ENCODE measurements around the gene DHX8.

Gene DHX8

GRCh38 chr17:43528319-43528987 is 44.7 kb downstream of the DHX8 start:
- no peak overlapping the region for H3K4me3 ChIP-seq (ENCODE audit: low read depth, low read length)
- TF ChIP-seq CTCF (IDR thresholded peaks at IDR 0.05; ENCODE audit: insufficient read depth, low read depth, low read length, missing control alignments) = no peak
- DNase-seq (ENCODE audit: low read depth) = no peak

DNA sequence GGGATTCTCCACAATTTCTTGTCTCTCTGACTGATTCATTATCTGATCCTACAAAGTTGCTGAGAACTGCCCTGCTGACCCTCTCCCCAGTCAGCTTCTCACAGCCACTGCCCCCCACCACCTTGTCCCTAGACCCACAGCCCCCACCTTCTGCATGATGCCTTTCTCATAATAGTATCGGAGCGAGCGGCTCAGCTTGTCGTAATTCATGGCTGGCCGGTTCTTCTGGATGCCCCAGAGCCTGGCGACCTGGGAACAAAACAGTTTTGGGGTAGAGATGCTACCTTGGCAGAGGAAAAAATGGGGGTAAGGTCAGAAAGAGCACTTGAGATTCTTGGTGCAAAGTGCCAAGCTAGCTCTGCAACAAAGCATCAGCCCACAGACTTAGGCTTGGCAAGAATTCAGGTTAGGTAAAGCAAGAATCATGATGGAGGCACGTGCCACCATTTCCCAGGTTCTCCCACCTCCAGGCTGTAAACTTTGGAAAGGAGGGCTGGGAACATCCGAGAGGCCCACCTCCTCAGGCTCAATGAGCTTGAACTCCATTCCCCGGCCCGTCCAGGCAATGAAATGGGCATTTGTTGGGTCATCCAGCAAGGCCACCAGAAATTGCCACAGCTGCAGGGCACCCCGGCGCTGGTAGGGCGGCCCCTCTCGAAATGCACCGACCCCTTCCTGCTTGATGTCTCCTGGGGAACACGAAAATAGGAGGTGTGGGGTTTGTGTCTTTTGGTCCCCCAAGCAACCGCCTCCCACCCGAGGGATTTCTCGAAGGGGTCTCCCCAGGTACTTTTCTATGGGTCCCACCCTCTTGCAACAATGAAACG is 45.4 kb downstream of the DHX8 start:
- no peak for TF ChIP-seq CTCF (IDR thresholded peaks at IDR 0.05; ENCODE audit: insufficient read depth, low read depth, low read length, missing control alignments)

DNA sequence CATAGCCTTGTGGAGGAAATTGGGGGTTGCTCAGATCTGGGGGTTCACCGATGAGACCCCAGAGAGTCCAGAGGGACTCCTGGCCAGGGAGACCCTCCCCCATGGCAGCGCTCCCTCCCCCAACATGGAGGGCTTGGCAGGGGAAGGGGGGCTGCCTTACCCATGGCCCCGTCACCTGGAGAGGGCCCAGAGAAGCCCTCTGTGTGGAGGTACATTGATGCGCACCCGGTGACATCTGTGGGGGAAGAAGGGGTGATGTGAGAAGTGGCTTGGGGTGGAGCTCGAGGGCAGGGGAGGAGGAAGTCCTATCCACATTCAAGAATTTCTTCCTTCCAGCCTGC is 46.1 kb downstream of the DHX8 start:
- DNase-seq (ENCODE audit: low read depth) = no peak
- no peak for TF ChIP-seq CTCF (IDR thresholded peaks at IDR 0.05; ENCODE audit: insufficient read depth, low read depth, low read length, missing control alignments)
- H3K4me3 ChIP-seq (ENCODE audit: low read depth, low read length) = no peak overlapping the region

More for the DNA sequence above, 45.4 kb downstream of the DHX8 start:
- no peak for DNase-seq (ENCODE audit: low read depth)
- no peak overlapping the region for H3K4me3 ChIP-seq (ENCODE audit: low read depth, low read length)

DNA sequence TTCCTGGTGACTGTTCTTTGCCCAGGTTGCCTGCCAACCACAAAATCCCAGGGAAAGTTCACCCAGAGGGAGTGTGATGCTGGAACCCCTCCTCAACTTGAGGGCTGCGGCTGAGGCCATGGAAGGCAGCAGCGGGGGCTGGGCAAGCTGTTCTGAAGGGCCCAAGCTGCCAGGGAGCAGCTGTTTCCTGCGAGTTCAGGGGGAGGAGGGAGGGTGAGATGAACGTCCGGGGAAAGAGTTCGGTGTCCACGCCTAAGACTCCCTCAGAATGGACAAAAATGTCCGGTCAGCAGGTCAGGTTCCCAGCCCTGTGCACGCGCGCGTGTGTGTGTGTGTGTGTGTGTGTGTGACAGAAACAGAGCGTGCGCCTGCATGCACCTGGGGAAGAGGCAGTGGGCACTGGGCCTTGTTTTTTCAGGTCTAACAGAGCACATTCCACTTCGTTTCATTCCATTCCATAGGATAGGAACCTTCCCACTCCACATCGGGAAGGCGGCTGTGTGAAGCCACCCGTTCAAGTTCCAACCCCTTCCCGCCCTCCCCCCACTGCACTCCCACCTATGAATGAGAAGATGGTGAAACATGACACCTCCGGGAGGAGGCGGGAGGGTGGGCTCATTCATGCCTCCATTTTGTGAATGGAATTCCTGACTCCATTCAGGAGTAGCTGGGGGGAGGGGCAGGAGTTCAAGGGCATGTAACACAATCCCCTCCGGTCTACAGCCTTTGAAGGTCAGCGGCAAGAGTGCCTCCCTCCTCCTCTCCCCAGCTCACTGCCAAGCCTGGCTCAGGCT is 46.7 kb downstream of the DHX8 start:
- no peak for DNase-seq (ENCODE audit: low read depth)
- TF ChIP-seq CTCF (IDR thresholded peaks at IDR 0.05; ENCODE audit: insufficient read depth, low read depth, low read length, missing control alignments) = no peak
- H3K4me3 ChIP-seq (ENCODE audit: low read depth, low read length) = no peak overlapping the region

- no peak overlapping the region for H3K4me3 ChIP-seq (ENCODE audit: low read depth, low read length)
- DNase-seq (ENCODE audit: low read depth) = no peak
- no peak for TF ChIP-seq CTCF (IDR thresholded peaks at IDR 0.05; ENCODE audit: insufficient read depth, low read depth, low read length, missing control alignments)
Observed at GRCh38 chr17:43531082-43531378, 47.3 kb downstream of the DHX8 start.

- DNase-seq (ENCODE audit: low read depth) = no peak
- TF ChIP-seq CTCF (IDR thresholded peaks at IDR 0.05; ENCODE audit: insufficient read depth, low read depth, low read length, missing control alignments) = no peak
- H3K4me3 ChIP-seq (ENCODE audit: low read depth, low read length) = no peak overlapping the region
Observed at GRCh38 chr17:43531955-43532354, 48.2 kb downstream of the DHX8 start.

Measured in GM12865 (cell line).